GM12878 (cell line): Measurements from ENCODE around the gene CHD1.

Source experiments
- CEBPB ChIP-seq, 2 experiments: fragments of 150-350 bp in 1 of 2; IDR thresholded peaks; 2 replicates each; pipeline ENCODE4 v1.6.1; 2012 to 2014; ENCODE audit warnings: low read depth in 2 of 2, low read length in 2 of 2, borderline replicate concordance in 1 of 2, inconsistent platforms in 1 of 2
- EGR1 ChIP-seq, 2 experiments: IDR thresholded peaks; 1 replicate in 1 of 2; 2 replicates in 1 of 2; pipeline ENCODE4 v1.6.1; 2011 to 2012; ENCODE audit warnings: low read depth in 2 of 2, low read length in 2 of 2, borderline replicate concordance in 1 of 2, mild to moderate bottlenecking in 1 of 2, moderate library complexity in 1 of 2
- ETV6 ChIP-seq, 2 experiments: fragments of 450-650 bp in 1 of 2; IDR thresholded peaks in 1 of 2; conservative IDR thresholded peaks in 1 of 2; 2 replicates each; pipeline ENCODE4 v1.6.1; 2014; ENCODE audit warnings: antibody characterized with exemption in 1 of 2, borderline replicate concordance in 1 of 2, low read depth in 1 of 2, mild to moderate bottlenecking in 1 of 2, moderate library complexity in 1 of 2
- FOS ChIP-seq: IDR thresholded peaks from 3 replicates; pipeline ENCODE4 v1.6.1; 2011; ENCODE audit warnings: borderline replicate concordance; ENCODE audit not compliant: insufficient read length; ENCODE audit errors: extremely low read depth
- HDAC2 ChIP-seq: fragments of 200-600 bp; sonication (generic); IDR thresholded peaks from 2 replicates; pipeline ENCODE4 v1.6.1; 2017
- POLR2AphosphoS5 ChIP-seq: IDR thresholded peaks from 2 replicates; pipeline ENCODE4 v1.6.1; 2011; ENCODE audit warnings: mild to moderate bottlenecking, low read length, inconsistent platforms
- SIN3A ChIP-seq: IDR thresholded peaks from 2 replicates; pipeline ENCODE4 v1.6.1; 2012; ENCODE audit warnings: low read depth, low read length, improper control_type of control experiment
- TF ChIP-seq, protein P1 (sequence below), 3 experiments: IDR thresholded peaks in 2 of 3; conservative IDR thresholded peaks in 1 of 3; 2 replicates each; pipeline ENCODE4 v1.5.1; 2011; ENCODE audit warnings: low read depth in 3 of 3, low read length in 3 of 3, mild to moderate bottlenecking in 3 of 3, control low read depth in 2 of 3, moderate library complexity in 2 of 3, inconsistent platforms in 1 of 3, mixed read lengths in 1 of 3; ENCODE audit not compliant: control insufficient read depth in 2 of 3, insufficient read depth in 1 of 3; ENCODE audit errors: extremely low read depth in 1 of 3
- TF ChIP-seq, protein P2 (sequence below): IDR thresholded peaks from 2 replicates; pipeline ENCODE4 v1.6.1; 2012; ENCODE audit warnings: mild to moderate bottlenecking, low read depth, low read length
- TF ChIP-seq, protein P3 (sequence below): IDR thresholded peaks from 2 replicates; pipeline ENCODE4 v1.6.1; 2012; ENCODE audit warnings: low read depth, low read length, improper control_type of control experiment

GRCh38 chr5:98969400-98969799 lies 40.6 kb upstream of the CHD1 start:
- TF ChIP-seq SIN3A (no peak), ETV6 (conservative IDR thresholded peaks at IDR 0.05 in 1 of 2, IDR thresholded peaks at IDR 0.05 in 1 of 2; ENCODE audit: borderline replicate concordance in 1 of 2, low read depth in 1 of 2) (no peak), POLR2AphosphoS5 (no peak), CEBPB (IDR thresholded peaks at IDR 0.05; ENCODE audit: borderline replicate concordance in 1 of 2, low read depth in 2 of 2, low read length in 2 of 2) (no peak), FOS (no peak), HDAC2 (no peak), EGR1 (IDR thresholded peaks at IDR 0.05; ENCODE audit: borderline replicate concordance in 1 of 2, low read depth in 2 of 2, low read length in 2 of 2) (no peak)
- TF ChIP-seq, protein P1, sequence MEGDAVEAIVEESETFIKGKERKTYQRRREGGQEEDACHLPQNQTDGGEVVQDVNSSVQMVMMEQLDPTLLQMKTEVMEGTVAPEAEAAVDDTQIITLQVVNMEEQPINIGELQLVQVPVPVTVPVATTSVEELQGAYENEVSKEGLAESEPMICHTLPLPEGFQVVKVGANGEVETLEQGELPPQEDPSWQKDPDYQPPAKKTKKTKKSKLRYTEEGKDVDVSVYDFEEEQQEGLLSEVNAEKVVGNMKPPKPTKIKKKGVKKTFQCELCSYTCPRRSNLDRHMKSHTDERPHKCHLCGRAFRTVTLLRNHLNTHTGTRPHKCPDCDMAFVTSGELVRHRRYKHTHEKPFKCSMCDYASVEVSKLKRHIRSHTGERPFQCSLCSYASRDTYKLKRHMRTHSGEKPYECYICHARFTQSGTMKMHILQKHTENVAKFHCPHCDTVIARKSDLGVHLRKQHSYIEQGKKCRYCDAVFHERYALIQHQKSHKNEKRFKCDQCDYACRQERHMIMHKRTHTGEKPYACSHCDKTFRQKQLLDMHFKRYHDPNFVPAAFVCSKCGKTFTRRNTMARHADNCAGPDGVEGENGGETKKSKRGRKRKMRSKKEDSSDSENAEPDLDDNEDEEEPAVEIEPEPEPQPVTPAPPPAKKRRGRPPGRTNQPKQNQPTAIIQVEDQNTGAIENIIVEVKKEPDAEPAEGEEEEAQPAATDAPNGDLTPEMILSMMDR (IDR thresholded peaks at IDR 0.05 in 2 of 3, conservative IDR thresholded peaks at IDR 0.05 in 1 of 3; ENCODE audit: control insufficient read depth in 2 of 3, extremely low read depth in 1 of 3, insufficient read depth in 1 of 3, low read depth in 3 of 3, low read length in 3 of 3): 0 out of 6 replicates have a peak, but pooled peaks of 1 of the 3 experiments have one; percentile 2
- TF ChIP-seq, protein P2, sequence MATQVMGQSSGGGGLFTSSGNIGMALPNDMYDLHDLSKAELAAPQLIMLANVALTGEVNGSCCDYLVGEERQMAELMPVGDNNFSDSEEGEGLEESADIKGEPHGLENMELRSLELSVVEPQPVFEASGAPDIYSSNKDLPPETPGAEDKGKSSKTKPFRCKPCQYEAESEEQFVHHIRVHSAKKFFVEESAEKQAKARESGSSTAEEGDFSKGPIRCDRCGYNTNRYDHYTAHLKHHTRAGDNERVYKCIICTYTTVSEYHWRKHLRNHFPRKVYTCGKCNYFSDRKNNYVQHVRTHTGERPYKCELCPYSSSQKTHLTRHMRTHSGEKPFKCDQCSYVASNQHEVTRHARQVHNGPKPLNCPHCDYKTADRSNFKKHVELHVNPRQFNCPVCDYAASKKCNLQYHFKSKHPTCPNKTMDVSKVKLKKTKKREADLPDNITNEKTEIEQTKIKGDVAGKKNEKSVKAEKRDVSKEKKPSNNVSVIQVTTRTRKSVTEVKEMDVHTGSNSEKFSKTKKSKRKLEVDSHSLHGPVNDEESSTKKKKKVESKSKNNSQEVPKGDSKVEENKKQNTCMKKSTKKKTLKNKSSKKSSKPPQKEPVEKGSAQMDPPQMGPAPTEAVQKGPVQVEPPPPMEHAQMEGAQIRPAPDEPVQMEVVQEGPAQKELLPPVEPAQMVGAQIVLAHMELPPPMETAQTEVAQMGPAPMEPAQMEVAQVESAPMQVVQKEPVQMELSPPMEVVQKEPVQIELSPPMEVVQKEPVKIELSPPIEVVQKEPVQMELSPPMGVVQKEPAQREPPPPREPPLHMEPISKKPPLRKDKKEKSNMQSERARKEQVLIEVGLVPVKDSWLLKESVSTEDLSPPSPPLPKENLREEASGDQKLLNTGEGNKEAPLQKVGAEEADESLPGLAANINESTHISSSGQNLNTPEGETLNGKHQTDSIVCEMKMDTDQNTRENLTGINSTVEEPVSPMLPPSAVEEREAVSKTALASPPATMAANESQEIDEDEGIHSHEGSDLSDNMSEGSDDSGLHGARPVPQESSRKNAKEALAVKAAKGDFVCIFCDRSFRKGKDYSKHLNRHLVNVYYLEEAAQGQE: no peak
- TF ChIP-seq, protein P3, sequence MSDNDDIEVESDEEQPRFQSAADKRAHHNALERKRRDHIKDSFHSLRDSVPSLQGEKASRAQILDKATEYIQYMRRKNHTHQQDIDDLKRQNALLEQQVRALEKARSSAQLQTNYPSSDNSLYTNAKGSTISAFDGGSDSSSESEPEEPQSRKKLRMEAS: no peak
